H1 (cell line): Measurements from ENCODE around the gene FAM174B. TPM values are rescaled to one million over a fixed set of nuclear protein-coding genes. Genes with fewer than 3 reads are reported as not detected.

Experiments
- CTCF ChIA-PET: fragments of 300-600 bp; sonication (Branson Sonifier 250); formaldehyde crosslinking; loops from one replicate; lab custom pipeline; 2021; ENCODE audit not compliant: partially characterized antibody; lab: Charles Lee
- POLR2A ChIA-PET: fragments of 300-600 bp; sonication (Branson Sonifier 250); formaldehyde crosslinking; loops from one replicate; lab custom pipeline; 2021; ENCODE audit warnings: inconsistent platforms; ENCODE audit not compliant: partially characterized antibody; lab: Charles Lee
- DNase-seq, 2 experiments: peaks; one replicate each; pipeline versions ENCODE4 v3.0.0 to v3.0.0-alpha.2; 2010 to 2022; ENCODE audit warnings: low spot score in 2 of 2, low read depth in 1 of 2, mixed read lengths in 1 of 2
- FAIRE-seq: peaks from 2 replicates; lab custom pipeline; 2011; peaks lifted over from hg19 to GRCh38; lab: Jason Lieb, UNC
- H2AFZ ChIP-seq: 2 replicates; pipeline ENCODE4 v1.8.1; 2012; ENCODE audit warnings: low read length, inconsistent platforms
- H2AK5ac ChIP-seq: 2 replicates; pipeline ENCODE4 v1.6.1; 2013; ENCODE audit warnings: low read depth, low read length
- H2BK120ac ChIP-seq: replicated peaks from 2 replicates; pipeline ENCODE3; 2013; ENCODE audit warnings: low read depth, low read length, inconsistent platforms
- H2BK12ac ChIP-seq: 2 replicates; pipeline ENCODE4 v1.6.1; 2013; ENCODE audit warnings: low read depth, low read length
- H2BK15ac ChIP-seq: 2 replicates; pipeline ENCODE4 v1.6.1; 2013; ENCODE audit warnings: low read length
- H2BK20ac ChIP-seq: 2 replicates; pipeline ENCODE4 v1.6.1; 2013; ENCODE audit warnings: low read length
- H2BK5ac ChIP-seq: 2 replicates; pipeline ENCODE4 v1.6.1; 2013; ENCODE audit warnings: low read depth, low read length
- H3K14ac ChIP-seq: 2 replicates; pipeline ENCODE4 v1.6.1; 2013; ENCODE audit warnings: inconsistent platforms; ENCODE audit not compliant: insufficient read length
- H3K18ac ChIP-seq: 2 replicates; pipeline ENCODE4 v1.6.1; 2013; ENCODE audit warnings: low read length; ENCODE audit errors: extremely low read depth
- H3K23ac ChIP-seq: 2 replicates; pipeline ENCODE4 v1.6.1; 2013; ENCODE audit warnings: inconsistent platforms; ENCODE audit not compliant: insufficient read length
- H3K23me2 ChIP-seq: 2 replicates; pipeline ENCODE4 v1.6.1; 2013; ENCODE audit warnings: low read depth, low read length
- H3K27ac ChIP-seq: 2 replicates; pipeline ENCODE4 v1.6.1; 2011; ENCODE audit warnings: low read depth, low read length, inconsistent platforms
- H3K27me3 ChIP-seq, 4 experiments: replicated peaks in 1 of 4; 1 replicate in 1 of 4; 2 replicates in 3 of 4; pipeline versions ENCODE4 v1.6.1 to v1.8.1; 2011 to 2013; ENCODE audit warnings: low read length in 3 of 4, mild to moderate bottlenecking in 3 of 4, inconsistent platforms in 2 of 4, mixed read lengths in 2 of 4, moderate library complexity in 1 of 4; ENCODE audit not compliant: control insufficient read depth in 3 of 4, insufficient read depth in 3 of 4; ENCODE audit errors: extremely low read depth in 1 of 4
- H3K36me3 ChIP-seq, 4 experiments: 2 replicates each; pipeline versions ENCODE4 v1.6.1 to v1.8.1; 2011 to 2013; ENCODE audit warnings: mild to moderate bottlenecking in 4 of 4, low read length in 3 of 4, moderate library complexity in 2 of 4, control low read depth in 1 of 4, inconsistent platforms in 1 of 4; ENCODE audit not compliant: insufficient read depth in 4 of 4, control insufficient read depth in 2 of 4
- H3K4ac ChIP-seq: replicated peaks from 2 replicates; pipeline ENCODE3; 2013; ENCODE audit warnings: low read length, low read depth, mixed read lengths, inconsistent platforms; ENCODE audit not compliant: insufficient read length
- H3K4me1 ChIP-seq, 4 experiments: replicated peaks in 1 of 4; 1 replicate in 1 of 4; 2 replicates in 3 of 4; pipeline versions ENCODE4 v1.6.1 to v1.8.1; 2011 to 2013; ENCODE audit warnings: low read length in 3 of 4, inconsistent platforms in 2 of 4, mixed read lengths in 1 of 4; ENCODE audit not compliant: insufficient read depth in 4 of 4, control insufficient read depth in 3 of 4
- H3K4me2 ChIP-seq, 2 experiments: 2 replicates each; pipeline versions ENCODE4 v1.6.1 to v1.8.1; 2011 to 2013; ENCODE audit warnings: low read depth in 2 of 2, low read length in 2 of 2, control low read depth in 1 of 2, inconsistent platforms in 1 of 2, mild to moderate bottlenecking in 1 of 2; ENCODE audit not compliant: insufficient read depth in 1 of 2
- H3K4me3 ChIP-seq, 4 experiments: fragments of 200-600, 300-600 bp in 1 of 4; sonication (generic), shearing (Covaris generic), sonication (Bioruptor Twin) in 1 of 4; 2 replicates each; pipeline versions ENCODE4 v1.5.1 to v1.8.1; 2011 to 2016; ENCODE audit warnings: low read length in 4 of 4, low read depth in 3 of 4, control low read depth in 2 of 4, inconsistent platforms in 2 of 4, mild to moderate bottlenecking in 2 of 4, mixed read lengths in 1 of 4, moderate library complexity in 1 of 4; ENCODE audit not compliant: insufficient read depth in 2 of 4; ENCODE audit errors: extremely low read depth in 1 of 4
- H3K56ac ChIP-seq: replicated peaks from 2 replicates; pipeline ENCODE3; 2013; ENCODE audit warnings: low read depth, mild to moderate bottlenecking, mixed read lengths, low read length, inconsistent platforms; ENCODE audit not compliant: insufficient read length
- H3K79me1 ChIP-seq: 2 replicates; pipeline ENCODE4 v1.6.1; 2013; ENCODE audit warnings: low read depth, low read length, control low read depth
- H3K79me2 ChIP-seq, 2 experiments: 2 replicates each; pipeline versions ENCODE4 v1.6.1 to v1.8.1; 2012 to 2013; ENCODE audit warnings: low read length in 2 of 2, mild to moderate bottlenecking in 2 of 2, inconsistent platforms in 1 of 2; ENCODE audit not compliant: insufficient read depth in 2 of 2, control insufficient read depth in 1 of 2
- H3K9ac ChIP-seq, 4 experiments: replicated peaks in 1 of 4; 1 replicate in 1 of 4; 2 replicates in 3 of 4; pipeline versions ENCODE4 v1.6.1 to v1.8.1; 2011 to 2013; ENCODE audit warnings: low read depth in 3 of 4, low read length in 3 of 4, control low read depth in 2 of 4, mild to moderate bottlenecking in 2 of 4, moderate library complexity in 2 of 4, inconsistent platforms in 1 of 4; ENCODE audit errors: extremely low read depth in 1 of 4
- H3K9me3 ChIP-seq, 2 experiments: 2 replicates each; pipeline versions ENCODE4 v1.6.1 to v1.8.1; 2012 to 2013; ENCODE audit warnings: mild to moderate bottlenecking in 2 of 2, moderate library complexity in 2 of 2, control low read depth in 1 of 2, inconsistent platforms in 1 of 2, low read depth in 1 of 2, low read length in 1 of 2, mixed read lengths in 1 of 2; ENCODE audit not compliant: insufficient read depth in 2 of 2
- H4K20me1 ChIP-seq, 2 experiments: replicated peaks in 1 of 2; 2 replicates each; pipeline versions ENCODE3 to v1.8.1; 2011 to 2013; ENCODE audit warnings: inconsistent platforms in 2 of 2, low read length in 2 of 2, mild to moderate bottlenecking in 1 of 2; ENCODE audit not compliant: insufficient read depth in 2 of 2, control insufficient read depth in 1 of 2
- H4K5ac ChIP-seq: 2 replicates; pipeline ENCODE4 v1.6.1; 2013; ENCODE audit warnings: low read length, low read depth, mixed read lengths, inconsistent platforms; ENCODE audit not compliant: insufficient read length
- H4K8ac ChIP-seq: 2 replicates; pipeline ENCODE4 v1.8.0; 2013; ENCODE audit warnings: mild to moderate bottlenecking, moderate library complexity, low read length, inconsistent platforms; ENCODE audit not compliant: insufficient read depth; ENCODE audit errors: extremely low read depth
- H4K91ac ChIP-seq: replicated peaks from 2 replicates; pipeline ENCODE3; 2013; ENCODE audit warnings: low read length, mixed read lengths, inconsistent platforms; ENCODE audit not compliant: insufficient read length
- BACH1 ChIP-seq: IDR thresholded peaks from 2 replicates; pipeline ENCODE4 v1.6.1; 2012; ENCODE audit warnings: low read length, improper control_type of control experiment
- BCL11A ChIP-seq, 2 experiments: IDR thresholded peaks; one replicate each; pipeline ENCODE4 v1.6.1; 2011; ENCODE audit warnings: low read depth in 2 of 2, low read length in 2 of 2, mild to moderate bottlenecking in 2 of 2
- CREB1 ChIP-seq: IDR thresholded peaks from 2 replicates; pipeline ENCODE4 v1.6.1; 2012; ENCODE audit warnings: inconsistent platforms
- HDAC6 ChIP-seq: IDR thresholded peaks from one replicate; pipeline ENCODE4 v1.7.1; 2012; ENCODE audit warnings: low read depth, mild to moderate bottlenecking, inconsistent platforms, low read length, moderate library complexity
- JUN ChIP-seq: IDR thresholded peaks from 2 replicates; pipeline ENCODE4 v1.6.1; 2011; ENCODE audit warnings: low read depth, mild to moderate bottlenecking, improper control_type of control experiment, low read length
- KDM4A ChIP-seq: IDR thresholded peaks from one replicate; pipeline ENCODE4 v1.7.1; 2012; ENCODE audit warnings: low read depth, mild to moderate bottlenecking, moderate library complexity, low read length, inconsistent platforms; ENCODE audit not compliant: severe bottlenecking
- PHF8 ChIP-seq: fragments of 200-600 bp; sonication (generic); conservative IDR thresholded peaks from 2 replicates; pipeline ENCODE4 v1.7.1; 2012; ENCODE audit warnings: low read depth, mild to moderate bottlenecking, inconsistent platforms, low read length, moderate library complexity
- POLR2A ChIP-seq, 2 experiments: IDR thresholded peaks; 1 replicate in 1 of 2; 2 replicates in 1 of 2; pipeline ENCODE4 v1.6.1; 2011; ENCODE audit warnings: low read depth in 2 of 2, low read length in 2 of 2, mild to moderate bottlenecking in 2 of 2; ENCODE audit errors: control extremely low read depth in 1 of 2
- RXRA ChIP-seq: IDR thresholded peaks from 2 replicates; pipeline ENCODE4 v1.6.1; 2011; ENCODE audit warnings: low read depth, mild to moderate bottlenecking, low read length, moderate library complexity; ENCODE audit not compliant: insufficient read depth
- SIRT6 ChIP-seq: IDR thresholded peaks from one replicate; pipeline ENCODE4 v1.7.1; 2012; ENCODE audit warnings: low read length, inconsistent platforms
- SP1 ChIP-seq: IDR thresholded peaks from 2 replicates; pipeline ENCODE4 v1.6.1; 2011; ENCODE audit warnings: low read depth, low read length
- SP2 ChIP-seq: IDR thresholded peaks from 2 replicates; pipeline ENCODE4 v1.6.1; 2012; ENCODE audit warnings: mild to moderate bottlenecking, low read length, inconsistent platforms
- YY1 ChIP-seq: IDR thresholded peaks from 2 replicates; pipeline ENCODE4 v1.6.1; 2011; ENCODE audit warnings: low read depth, mild to moderate bottlenecking, low read length
- WGBS, 2 experiments: shearing (Covaris generic) in 1 of 2; methylation state at CpG; one replicate each; pipeline versions ENCODE4 v1.1.6 to v1.1.7; 2013 to 2015; ENCODE audit warnings: low lambda C conversion rate in 2 of 2, mixed read lengths in 2 of 2, inconsistent platforms in 1 of 2, low coverage in 1 of 2, missing lambda C conversion rate in 1 of 2; ENCODE audit not compliant: insufficient replicate concordance in 2 of 2, insufficient coverage in 1 of 2, insufficient read length in 1 of 2; ENCODE audit errors: extremely low coverage in 1 of 2, missing lambda C conversion rate in 1 of 2; 5-methylcytosine and 5-hydroxymethylcytosine counted together
- polyA plus RNA-seq, 7 experiments: library from polyadenylated mRNA; depleted of rRNA in 3 of 7; stranded (reverse) in 5 of 7; unstranded in 2 of 7; fragments of >200 nt in 5 of 7; fragments of 200-250 nt in 2 of 7; gene quantifications; 1 replicate in 5 of 7; 2 replicates in 1 of 7; 4 replicates in 1 of 7; pipeline versions ENCODE4 v1.2.1 to v1.2.3, GENCODE V29; 2011 to 2013; ENCODE audit warnings: missing spikeins in 2 of 7, mixed read lengths in 2 of 7
- total RNA-seq: library from RNA; stranded (reverse); fragmentation: NEBNext Ultra II Directional; extraction: Animal tissue kit (Norgen Biotek cat#: 25700); gene quantifications from 2 replicates; pipeline ENCODE4 v1.2.1, GENCODE V29; 2021
- TF ChIP-seq, protein P1 (sequence below): IDR thresholded peaks from 2 replicates; pipeline ENCODE4 v1.6.1; 2012; ENCODE audit warnings: inconsistent platforms

Gene FAM174B
- total and polyA plus RNA-seq, 2 of the 8 experiments (the other 6 are each of a cell fraction or from before 2014, with no cell fraction given), result 9.3 to 35.2 TPM

DNA sequence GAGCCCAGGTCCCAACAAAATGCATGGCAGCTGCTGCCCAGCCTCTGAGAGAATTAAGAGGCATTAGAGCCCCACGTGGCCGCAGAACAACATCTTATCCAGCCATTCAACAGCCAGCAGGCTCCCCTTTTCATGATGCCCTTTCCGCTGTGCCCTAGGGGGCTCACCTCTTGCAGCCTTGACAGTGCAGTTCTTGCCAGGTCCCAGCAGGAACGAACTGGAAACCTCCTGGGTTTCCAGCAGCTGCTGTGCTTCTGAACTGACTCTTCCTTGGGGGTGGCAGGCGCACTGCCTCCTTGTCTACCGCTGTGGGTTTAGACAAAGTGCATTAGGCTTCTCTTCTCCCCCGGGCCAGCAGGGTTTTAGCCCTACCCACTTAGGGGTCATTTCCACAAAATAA lies 85.2 kb downstream of the FAM174B start:
- Histone ChIP-seq H3K4me3 (no peak overlapping the region), H3K36me3 (no peaks in the 10 kb centered on the region), H4K5ac (no peak overlapping the region), H3K9ac (no peak overlapping the region), H2BK15ac (no peak overlapping the region), H2BK20ac (no peak overlapping the region), H2BK12ac (no peak overlapping the region), H3K27me3 (no peaks in the 10 kb centered on the region), H3K4me2 (no peak overlapping the region), H2AFZ (no peak overlapping the region), H3K4ac (no peak overlapping the region), H4K20me1 (no peaks in the 10 kb centered on the region), H4K8ac (no peak overlapping the region), H3K79me1 (no peaks in the 10 kb centered on the region), H3K4me1 (no peaks in the 10 kb centered on the region), H3K23me2 (no peaks in the 10 kb centered on the region), H3K9me3 (no peaks in the 10 kb centered on the region; a peak in 1 of 4 replicates), H2AK5ac (no peak overlapping the region), H2BK120ac (no peak overlapping the region), H3K18ac (no peak overlapping the region), H3K23ac (no peak overlapping the region), H4K91ac (no peak overlapping the region), H2BK5ac (no peak overlapping the region), H3K27ac (no peak overlapping the region), H3K56ac (no peak overlapping the region), H3K79me2 (no peaks in the 10 kb centered on the region), H3K14ac (no peak overlapping the region)
- WGBS, 2 experiments, result 87% methylated on average over 6 of the region's 7 CpGs; no CpG with 5 or more reads in 1 of the 2 experiments
- ChIA-PET CTCF (interaction anchor here (1.6 kb wide), 1 partner anchor 144 kb away, joined by 4 read pairs; no protein-coding TSS in a partner anchor), POLR2A (no interaction called here)
- FAIRE-seq (no peak), DNase-seq (peak in 1 of 2 experiments; percentile 31)
- TF ChIP-seq CREB1, result no peak
- TF ChIP-seq SIRT6, result no peak
- no peak for TF ChIP-seq SP2
- no peak for TF ChIP-seq RXRA
- TF ChIP-seq HDAC6, result no peak
- TF ChIP-seq JUN, result no peak
- no peak for TF ChIP-seq BACH1
- TF ChIP-seq SP1, result no peak
- TF ChIP-seq YY1, result no peak
- no peak for TF ChIP-seq KDM4A
- no peak for TF ChIP-seq BCL11A (IDR thresholded peaks at IDR 0.05; ENCODE audit: low read depth in 2 of 2, low read length in 2 of 2)
- TF ChIP-seq POLR2A (IDR thresholded peaks at IDR 0.05; ENCODE audit: control extremely low read depth in 1 of 2, low read depth in 2 of 2, low read length in 2 of 2), result no peak
- TF ChIP-seq, protein P1, sequence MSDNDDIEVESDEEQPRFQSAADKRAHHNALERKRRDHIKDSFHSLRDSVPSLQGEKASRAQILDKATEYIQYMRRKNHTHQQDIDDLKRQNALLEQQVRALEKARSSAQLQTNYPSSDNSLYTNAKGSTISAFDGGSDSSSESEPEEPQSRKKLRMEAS, result no peak
- no peak for TF ChIP-seq PHF8
